NCI-H2196 (cell line): ENCODE measurements around the gene LIN37.
A peak's percentile ranks its signal among the peaks of the same experiment; 100 is the strongest.

ENCODE experiments used
- DNase-seq: peaks from one replicate; lab custom pipeline; 2025; ENCODE audit not compliant: unreplicated experiment; lab: John Stamatoyannopoulos, UW

Gene LIN37

DNA sequence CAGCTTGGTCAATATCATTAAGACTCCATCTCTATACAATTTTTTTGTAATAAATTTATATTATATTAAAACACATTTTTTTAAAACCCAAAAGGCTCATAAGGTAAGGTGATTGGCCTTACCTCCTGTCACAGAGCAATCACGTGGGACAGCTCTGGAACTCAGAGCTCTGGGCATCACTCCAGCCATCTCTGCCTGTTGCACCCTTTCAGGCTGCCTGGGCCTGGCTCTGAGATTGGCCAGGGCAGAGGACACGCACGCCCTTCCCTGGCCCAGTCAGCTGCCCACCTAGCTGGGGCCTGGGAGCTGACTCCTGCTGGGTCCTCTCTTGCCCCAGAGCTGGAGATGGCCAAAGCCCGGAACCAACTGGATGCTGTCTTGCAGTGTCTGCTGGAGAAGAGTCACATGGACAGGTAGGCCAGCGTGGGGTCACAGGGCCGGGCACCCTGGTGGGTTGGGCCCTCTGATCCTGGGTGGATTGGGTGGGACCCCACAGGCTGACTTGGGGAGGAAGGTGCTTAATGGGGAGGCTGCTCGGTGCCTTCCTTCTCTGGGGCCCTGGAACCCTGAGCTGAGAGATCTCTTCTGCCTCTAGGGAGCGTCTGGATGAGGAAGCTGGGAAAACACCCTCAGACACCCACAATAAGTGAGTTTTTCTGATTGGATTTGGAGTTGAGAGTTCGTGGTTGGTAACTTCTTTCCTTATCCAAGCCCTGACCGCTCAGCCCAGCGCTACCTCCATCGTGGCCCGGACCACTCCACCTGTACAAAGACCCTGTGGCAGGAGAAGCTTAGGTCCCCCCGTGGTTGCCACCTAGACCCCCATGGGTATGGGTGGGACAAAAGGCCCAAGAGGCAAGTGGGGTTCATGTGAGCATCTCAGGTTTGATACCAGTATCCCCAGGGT lies 3.7 kb downstream of the LIN37 start:
- no peak for DNase-seq

DNA sequence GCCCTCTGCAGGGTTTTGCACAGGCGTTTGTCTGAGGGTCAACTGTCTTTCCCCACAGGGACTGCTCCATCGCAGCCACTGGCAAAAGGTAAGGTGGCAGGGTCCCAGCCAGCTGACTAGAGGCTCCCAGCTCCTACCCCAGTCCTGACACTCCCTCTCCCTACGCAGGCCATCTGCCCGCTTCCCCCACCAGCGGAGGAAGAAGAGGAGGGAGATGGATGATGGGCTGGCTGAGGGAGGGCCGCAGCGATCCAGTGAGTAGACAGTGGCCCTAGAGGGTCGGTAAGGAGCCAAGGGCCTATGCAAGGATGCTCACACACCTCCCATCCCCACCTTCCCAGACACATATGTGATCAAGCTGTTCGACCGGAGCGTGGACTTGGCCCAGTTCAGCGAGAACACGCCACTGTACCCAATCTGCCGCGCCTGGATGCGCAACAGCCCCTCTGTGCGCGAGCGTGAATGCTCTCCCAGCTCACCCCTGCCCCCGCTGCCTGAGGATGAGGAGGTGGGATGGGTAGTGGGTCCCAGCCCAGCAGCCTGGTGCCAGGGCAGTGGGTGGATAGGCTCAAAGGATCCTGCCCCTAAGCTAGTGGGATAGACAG lies 4.5 kb downstream of the LIN37 start:
- no peak for DNase-seq

DNA sequence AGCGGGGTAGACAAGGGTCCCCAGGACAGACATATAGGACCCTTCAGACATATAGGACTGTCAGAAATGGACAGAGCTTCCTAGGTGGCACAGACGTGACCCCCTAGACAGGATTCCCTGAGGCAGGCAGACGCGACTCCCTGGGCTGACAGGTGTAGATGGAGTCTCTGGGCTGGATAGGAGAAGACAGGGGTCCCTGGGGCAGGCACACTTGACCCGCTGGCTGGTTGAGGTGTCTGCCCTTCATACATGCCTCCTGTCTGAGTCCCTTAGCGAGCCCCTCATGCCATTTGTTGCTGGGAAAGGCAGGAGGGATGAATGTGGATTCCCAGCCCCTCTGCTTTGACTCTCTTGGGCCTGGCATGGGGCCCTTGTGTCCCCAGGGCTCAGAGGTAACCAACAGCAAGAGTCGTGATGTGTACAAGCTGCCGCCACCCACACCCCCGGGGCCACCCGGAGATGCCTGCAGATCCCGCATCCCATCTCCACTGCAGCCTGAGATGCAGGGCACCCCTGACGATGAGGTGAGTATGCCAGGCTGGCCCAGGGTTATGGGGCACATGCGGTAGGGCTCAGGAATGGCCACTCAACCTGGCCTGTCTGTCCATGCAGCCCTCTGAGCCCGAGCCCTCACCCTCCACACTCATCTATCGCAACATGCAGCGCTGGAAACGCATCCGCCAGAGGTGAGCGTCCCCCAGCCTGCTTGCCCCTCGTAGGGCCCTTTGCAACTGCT lies 5.4 kb downstream of the LIN37 start:
- no peak for DNase-seq

DNA sequence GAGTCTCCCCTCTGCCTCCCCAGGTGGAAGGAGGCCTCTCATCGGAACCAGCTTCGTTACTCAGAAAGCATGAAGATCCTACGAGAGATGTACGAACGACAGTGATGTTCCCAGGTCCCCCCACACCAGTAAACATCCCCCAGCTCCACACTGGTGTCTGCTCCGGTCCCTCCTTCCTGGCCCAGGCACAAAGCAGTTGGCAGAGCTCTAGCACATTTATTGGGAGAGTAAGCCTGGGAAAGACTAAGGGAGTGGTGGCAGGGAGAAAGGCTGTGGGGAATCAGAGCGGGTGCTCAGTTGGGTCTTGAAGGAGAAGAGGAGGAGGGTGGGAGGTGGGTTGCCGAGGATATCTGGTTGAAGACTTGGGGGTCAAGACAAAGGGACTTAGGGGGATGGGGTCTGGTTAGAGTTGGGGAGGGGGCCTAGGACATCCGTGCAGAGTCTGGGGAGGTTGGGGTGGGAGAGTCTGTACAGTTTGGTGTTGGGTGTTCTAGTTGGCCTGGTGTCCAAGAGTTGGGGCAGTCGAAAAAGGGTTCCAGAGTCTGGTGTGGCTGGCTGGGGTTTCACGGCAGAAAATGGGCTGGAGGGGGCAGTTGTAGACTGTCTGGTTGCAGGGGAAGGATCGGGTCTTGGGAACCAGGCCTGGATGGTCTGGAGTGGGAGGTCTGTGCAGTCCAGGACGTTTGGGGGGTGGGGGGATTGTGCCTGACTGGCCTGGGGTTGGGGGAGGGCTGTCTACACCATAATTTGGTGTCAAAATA lies 6.2 kb downstream of the LIN37 start:
- no peak for DNase-seq

DNA sequence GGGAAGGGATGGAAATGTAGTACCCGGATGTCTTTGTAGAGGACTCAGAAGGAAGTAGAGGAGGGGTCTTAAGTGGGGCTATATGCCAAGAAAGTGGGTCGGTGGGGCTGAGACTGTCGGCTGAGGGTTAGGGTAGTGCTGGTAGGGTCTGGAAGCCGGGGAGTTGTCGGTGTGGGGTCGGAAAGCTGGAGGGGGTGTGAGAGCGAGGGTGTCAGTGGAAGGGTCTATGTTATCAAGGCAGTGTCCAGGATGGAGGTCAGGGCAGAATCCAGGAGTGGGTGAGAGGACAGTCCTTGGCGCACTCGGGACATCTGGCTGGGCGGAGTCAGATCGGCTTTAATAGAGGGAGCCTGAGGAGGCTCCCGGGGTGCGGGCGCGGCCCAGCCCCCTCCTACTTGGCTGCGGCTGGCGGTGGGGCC lies 6.8 kb downstream of the LIN37 start:
- no peak for DNase-seq

DNA sequence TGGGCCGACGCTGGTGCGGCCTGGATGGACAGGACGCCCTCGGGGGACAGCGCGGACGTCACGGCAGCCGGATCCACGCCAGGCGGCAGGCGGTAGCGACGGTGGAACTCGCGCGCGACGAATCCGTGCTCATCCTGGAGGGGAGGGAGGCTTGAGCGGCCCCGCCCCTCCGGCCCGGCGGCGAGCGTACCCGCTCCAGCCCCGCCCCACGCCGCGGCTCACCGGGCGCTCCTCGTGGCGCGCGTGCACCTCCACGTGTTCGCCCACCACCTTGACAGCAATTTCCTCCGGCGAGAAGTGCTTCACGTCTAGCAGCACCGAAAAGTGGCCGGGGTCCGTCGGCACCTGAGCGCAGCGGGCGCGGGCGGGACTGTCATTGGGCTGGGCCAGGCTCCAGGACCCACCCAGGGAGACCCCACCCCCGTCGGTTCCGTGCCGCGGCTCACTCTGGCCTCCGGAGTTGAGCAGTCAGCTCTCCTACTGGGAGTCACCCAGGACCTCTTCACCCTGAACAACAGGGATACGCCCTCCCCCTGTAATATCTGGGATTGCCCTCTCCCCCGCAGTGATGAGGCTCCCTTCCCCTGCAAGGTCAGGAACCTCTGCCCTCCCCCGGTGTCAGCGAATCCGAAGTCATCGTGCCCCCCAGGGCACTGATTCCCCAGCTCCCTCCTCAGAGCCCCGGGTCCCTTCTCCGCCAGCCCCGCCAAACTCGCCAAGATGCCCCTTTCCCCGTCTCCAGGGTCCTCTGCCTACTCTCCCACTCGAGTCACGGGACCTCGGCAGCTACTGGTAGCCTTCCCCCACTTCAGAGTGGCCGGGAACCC lies 7.4 kb downstream of the LIN37 start:
- DNase-seq: no peak

DNA sequence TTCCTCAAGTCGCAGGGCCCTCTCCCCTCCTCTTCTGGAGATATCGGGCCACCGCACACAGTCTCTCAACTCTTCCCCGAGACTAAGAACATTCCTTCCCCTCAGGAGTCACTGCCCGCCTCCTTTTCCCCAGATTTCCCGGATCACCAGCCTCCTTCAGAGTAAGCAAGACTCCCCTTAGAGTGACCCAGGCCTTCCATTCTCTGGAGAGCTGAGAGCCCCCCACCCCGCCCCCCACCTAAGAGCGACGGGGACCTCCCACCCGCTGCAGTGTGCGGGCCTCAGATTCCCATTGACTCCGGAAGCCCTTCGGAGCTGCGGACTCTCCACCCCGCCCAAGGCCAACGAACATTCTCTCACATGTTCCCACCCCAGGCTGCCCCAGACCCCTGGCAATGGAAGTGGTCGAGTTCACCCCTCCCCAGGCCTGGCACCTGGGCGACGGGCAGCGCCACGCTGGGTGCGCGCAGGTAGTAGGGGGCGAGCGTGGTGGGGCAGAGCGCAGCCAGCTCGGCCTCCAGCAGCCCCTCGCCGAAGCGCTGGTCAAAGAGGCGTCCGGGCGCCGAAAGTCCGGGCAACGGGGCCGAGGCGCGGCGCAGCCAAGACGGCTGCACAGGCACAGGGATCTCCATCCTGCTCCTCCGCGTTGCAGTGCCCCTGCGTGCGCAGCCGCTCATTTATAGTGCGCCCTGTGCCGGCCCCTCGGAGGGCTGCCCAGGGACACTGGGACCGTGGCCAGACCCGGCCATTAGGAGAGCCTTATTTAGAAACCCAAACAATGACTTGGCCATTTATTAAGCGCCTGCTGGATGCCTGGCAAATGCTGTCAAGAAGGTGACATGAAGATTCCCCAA lies 8.2 kb downstream of the LIN37 start, which contains the start of gene HSPB6:
HSPB6 (minus strand) TSS at position 653 of the 854 bp plus-strand sequence; CDS start at position 632, 21 bp downstream.
- DNase-seq: no peak

DNA sequence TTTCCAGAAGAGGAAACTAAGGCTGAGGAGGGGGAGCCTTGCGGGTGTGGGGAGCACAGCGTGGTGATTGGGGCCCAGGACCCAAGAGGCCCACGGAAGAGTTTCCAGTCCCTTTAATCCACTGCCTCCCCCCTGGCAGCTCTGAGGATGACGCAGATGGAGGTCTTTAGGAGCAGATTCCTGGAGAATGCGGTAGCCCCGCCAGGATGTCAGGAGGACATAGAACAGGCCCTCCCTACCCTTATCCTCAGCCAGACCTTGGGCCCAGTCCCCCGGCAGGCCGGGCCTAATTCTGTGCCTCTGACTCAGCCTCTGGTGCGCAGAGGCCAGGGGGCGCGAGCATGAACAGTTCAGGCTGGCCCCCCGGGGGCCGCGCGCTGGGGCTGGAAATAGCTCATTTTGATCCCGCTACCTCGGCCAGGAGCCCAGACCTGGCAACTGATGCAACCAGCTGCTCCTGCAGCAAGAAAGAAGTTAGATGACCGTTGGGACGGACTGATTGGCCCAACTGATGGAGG lies 8.9 kb downstream of the LIN37 start:
- peak; percentile 69 for DNase-seq

DNA sequence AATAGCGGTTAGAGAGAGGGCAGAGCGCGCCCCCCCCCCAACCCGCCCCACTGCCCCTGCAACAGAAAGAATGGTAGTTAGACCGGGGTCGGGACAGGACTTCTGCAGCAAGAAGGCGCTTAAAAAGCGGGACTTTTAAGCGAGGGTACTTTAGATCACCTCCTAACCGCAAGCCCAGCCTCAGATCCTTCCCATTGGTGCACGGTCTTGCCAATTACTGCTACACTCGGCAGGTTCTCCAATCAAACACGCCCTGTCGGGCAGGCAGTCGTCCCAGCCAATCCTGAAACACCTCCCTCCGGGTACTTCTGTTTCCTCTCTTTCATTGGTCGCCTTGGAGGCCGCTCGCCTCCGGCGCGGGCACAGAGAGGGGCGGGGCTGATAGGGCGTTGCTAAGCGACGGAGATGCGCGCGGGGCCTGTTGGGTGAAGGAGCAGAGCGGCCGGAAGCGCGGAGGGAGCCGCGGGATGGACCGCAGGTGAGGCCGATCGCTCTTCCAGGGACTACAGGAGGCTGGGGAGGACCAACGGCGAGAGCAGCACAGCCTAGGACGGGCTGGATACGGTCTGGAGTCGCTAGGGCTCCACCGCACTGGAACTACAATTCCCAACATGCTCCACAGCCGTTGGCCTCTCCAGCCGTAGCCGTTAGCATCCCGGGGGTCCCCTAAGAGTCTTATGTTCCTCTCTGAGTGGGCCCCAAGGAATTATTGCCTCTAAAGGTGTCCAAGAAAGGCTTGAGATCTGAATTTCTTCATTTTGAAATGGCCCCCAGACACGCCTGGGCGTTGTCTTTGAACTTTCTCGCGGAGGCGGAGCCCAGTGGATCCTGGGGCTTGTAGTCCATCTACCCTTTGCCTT lies 9.6 kb downstream of the LIN37 start, which contains the start of gene PROSER3:
PROSER3 (plus strand) TSS at position 428 of the 860 bp plus-strand sequence; CDS start at position 468, 40 bp downstream.
- DNase-seq: peak; percentile 98

DNA sequence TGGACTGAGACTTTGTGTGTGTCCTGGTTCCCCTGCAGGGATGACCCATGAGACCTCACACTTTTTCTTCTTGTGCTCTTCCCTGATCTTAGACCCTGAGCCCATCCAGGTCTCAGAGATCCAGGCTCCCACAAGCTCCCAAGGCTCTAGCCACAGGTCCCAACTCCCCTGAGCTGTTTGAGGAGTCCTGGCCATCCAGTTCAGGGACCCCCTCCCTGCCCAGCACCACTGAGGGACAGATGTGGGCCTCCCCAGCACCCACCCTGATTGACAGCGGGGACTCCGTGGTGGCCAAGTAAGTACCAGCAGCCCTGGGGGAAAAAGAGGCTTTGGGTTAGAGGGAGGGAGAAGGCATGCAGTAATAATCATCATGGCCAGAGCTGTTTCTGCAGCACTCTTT lies 11.3 kb downstream of the LIN37 start:
- no peak for DNase-seq

DNA sequence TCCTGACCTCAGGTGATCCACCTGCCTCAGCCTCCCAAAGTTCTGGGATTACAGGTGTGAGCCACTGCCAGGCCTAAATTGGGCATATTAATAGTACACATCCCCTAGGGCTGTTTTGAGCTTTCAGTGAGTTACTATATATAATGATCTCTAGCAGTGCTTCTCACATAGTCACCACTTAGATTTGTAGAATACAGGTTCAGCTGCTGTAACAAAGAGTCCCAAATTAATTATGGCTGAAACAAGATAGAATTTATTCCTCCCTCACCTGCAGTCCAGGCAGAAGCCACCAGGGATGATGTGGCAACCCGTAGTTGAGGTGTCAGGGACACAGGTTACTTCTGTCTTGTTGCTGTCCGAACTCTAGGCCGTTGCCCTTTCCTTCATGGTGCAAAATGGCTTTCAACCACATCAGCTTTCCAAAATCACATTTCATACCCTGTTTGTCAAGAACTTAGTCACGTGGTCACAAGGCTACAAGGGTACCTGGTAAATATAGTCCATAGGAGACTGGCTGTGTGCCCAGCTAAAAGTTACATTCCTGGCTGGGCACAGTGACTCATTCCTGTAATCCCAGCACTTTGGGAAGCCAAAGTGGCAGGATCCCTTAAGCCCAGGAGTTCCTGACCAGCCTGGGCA lies 12.5 kb downstream of the LIN37 start:
- DNase-seq: no peak

DNA sequence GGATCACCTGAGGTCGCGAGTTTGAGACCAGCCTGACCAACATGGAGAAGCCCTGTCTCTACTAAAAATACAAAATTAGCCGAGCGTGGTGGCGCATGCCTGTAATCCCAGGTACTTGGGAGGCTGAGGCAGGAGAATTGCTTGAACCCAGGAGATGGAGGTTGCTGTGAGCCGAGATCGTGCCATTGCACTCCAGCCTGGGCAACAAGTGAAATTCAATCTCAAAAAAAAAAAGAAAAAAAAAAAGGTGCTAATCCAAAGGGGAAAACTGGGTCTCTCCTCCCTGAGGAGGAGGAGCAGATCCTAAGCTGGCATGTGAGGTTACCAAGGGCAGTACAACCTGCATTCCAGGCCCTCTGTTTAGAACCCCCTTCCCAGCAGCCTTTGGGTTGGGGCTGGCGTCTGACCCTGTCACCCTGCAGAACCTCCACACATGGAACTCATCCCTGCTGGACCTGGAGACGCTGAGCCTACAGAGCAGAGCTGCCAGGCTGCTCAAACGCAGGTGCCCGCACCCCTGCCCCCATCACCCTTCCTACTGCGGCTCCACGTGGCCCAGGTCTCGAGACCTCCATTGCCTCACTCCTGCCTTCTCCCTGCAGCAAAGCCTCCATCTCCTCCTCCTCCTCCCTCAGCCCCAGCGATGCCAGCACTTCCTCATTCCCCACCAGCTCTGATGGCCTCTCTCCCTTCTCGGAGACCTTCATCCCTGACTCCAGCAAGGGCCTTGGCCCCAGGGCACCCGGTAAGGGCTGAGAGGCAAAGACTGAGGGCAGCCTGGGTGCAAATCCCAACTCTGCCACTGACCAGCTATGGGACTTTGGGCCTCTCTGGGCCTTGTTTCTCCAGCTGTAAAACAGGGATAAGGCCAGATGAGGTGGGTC lies 16.3 kb downstream of the LIN37 start:
- DNase-seq: no peak

DNA sequence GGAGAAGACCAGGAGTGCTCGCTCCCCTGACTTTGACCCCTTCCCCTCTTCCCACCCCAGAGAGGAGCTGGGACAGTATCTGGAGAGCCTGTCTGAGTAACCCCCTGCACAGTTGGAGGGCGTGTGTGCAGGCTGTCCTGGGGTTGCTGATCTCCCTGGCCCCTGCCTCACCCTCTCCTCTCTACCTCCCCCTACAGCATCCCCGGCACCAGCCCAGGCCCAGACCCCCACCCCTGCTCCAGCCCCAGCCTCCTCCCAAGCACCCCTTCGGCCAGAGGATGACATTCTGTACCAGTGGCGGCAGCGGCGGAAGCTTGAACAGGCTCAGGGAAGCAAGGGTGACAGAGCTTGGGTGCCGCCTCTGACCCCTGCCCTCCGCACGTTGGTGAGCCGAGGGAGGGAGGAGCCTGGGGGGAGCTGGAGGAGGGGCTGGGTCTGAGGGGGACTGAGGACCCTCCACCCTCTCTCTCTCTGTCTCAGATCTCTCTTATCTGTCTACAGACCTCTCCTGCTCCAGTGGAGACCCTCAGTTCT lies 18.3 kb downstream of the LIN37 start:
- no peak for DNase-seq

DNA sequence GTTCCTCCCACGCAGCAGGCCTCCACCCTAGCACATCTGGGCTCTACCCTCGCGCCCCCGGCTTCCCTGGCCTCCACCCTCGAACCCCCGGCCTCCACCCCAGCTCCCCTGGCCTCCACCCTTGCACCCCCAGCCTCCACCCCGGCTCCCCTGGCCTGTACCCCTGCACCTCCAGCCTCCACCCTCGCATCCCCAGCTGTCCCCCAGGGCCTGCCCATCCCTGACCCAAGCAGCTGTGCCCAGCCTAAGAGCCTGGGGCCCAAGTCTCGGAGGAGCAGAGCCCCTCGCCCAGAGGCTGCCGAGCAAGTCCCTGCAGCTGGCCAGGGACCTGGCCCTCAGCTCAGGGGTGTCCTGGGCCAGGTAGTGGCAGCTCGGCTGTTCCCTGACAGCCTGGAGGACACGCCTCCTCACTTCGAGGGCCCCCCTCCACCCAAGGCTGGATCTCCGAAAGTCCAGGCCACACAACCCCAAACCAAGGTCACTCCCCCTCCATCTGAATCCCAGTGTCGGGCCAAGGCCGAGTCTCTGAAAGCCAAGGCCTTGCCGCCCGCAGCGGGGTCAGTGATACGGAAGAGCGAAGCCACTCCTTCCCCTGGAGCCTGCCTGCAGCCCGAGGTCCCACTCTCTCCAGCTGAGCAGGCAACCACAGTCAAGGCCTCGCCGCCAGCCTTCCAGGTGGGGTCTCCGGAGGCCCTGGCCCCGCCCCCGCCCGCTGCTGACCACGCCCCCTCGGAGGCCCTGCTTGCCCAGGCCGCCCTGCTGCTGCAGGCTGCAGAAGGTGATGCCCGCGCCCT lies 19.1 kb downstream of the LIN37 start:
- DNase-seq: no peak

DNA sequence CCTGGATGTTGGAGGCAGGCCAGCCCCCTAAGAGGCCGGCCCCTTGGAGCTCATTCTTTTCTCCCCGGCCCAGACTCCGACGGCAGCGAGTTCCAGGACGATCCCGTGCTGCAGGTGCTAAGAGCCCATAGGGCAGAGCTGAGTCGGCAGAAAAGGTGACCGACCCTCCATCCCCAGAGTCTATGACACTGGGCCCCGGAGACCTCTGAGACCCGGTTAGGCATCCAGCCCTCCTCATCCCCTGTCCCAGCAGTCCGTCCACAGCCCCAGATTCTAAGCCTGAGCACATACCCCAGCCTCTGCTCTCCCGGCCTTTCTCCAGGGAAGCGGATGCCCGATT lies 19.7 kb downstream of the LIN37 start:
- no peak for DNase-seq
